ENCODE data around the gene EPS8L1. TPM values are rescaled to one million over a fixed set of nuclear protein-coding genes. Genes with fewer than 3 reads are reported as not detected.
A peak's percentile ranks its signal among the peaks of the same experiment; 100 is the strongest.

The EPS8L1 gene
- total RNA-seq, 1 experiment from 2014 or later: 62.1 TPM

DNA sequence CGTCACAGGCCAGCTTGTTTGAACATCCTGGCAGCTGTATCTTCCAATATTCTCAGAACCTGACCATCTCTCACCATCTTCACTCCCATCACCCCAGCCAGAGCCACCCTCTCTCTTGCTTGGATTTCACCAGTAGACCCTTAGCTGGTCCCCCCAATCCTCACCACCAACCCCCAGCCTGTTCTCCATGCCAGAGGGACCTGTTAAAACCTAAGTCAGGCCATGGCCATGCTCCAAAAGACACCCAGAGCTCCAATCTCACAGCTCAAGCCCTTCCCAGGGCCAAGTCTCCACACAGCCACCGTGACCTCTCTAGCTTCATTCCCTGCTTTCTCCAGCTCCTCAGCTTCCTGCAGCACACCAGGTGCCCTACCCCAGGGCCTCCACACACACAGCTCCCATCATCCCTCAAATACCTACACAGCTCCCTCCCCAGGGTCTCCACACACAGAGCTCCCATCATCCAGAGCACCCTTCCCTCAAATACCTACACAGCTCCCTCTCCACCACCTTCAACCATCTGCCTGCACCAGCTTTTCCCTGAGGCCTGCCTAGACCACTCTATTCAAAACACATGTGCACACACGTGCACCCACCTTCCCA, 13.8 kb downstream of the EPS8L1 start:
- peaks cover 0 to 11% of the 10 kb centered on the region in 2 experiments; a peak in 2 of 4 replicates for H3K36me3 ChIP-seq (ENCODE audit: control insufficient read depth in 1 of 2, insufficient read depth in 2 of 2, low read length in 2 of 2)
- no peaks in the 10 kb centered on the region for H3K27me3 ChIP-seq (ENCODE audit: insufficient read depth, low read length)
- H4K20me1 ChIP-seq (ENCODE audit: insufficient read depth): no peaks in the 10 kb centered on the region
- no peak for ATAC-seq
- H3K9me3 ChIP-seq (ENCODE audit: control insufficient read depth in 1 of 2, insufficient read depth in 1 of 2, low read depth in 1 of 2, low read length in 2 of 2): no peaks in the 10 kb centered on the region
- DNase-seq (ENCODE audit: low read depth, low spot score): no peak
- RAD21 ChIA-PET (ENCODE audit: low non-redundant PET in 1 of 2, low total read pairs in 2 of 2, uncharacterized antibody in 2 of 2, unreplicated experiment in 2 of 2): no interaction called here
- H3K4me3 ChIP-seq (replicated peaks in 1 of 2; ENCODE audit: low read depth in 1 of 2, low read length in 2 of 2): no peak overlapping the region
- TF ChIP-seq ZFX (IDR thresholded peaks at IDR 0.05) (no peak), CEBPB (IDR thresholded peaks at IDR 0.05; ENCODE audit: low read depth) (no peak), EGR1 (IDR thresholded peaks at IDR 0.05; ENCODE audit: low read depth) (no peak), SP1 (IDR thresholded peaks at IDR 0.05; ENCODE audit: low read depth) (no peak), EZH2phosphoT487 (IDR thresholded peaks at IDR 0.05; ENCODE audit: borderline replicate concordance) (no peak), JUND (IDR thresholded peaks at IDR 0.05) (no peak), SIN3A (IDR thresholded peaks at IDR 0.05; ENCODE audit: low read depth) (no peak), EZH2 (IDR thresholded peaks at IDR 0.05) (no peak), RAD21 (IDR thresholded peaks at IDR 0.05; ENCODE audit: low read depth) (no peak), ELF1 (IDR thresholded peaks at IDR 0.05; ENCODE audit: borderline replicate concordance, low read depth) (no peak), ZNF274 (IDR thresholded peaks at IDR 0.05; ENCODE audit: low read depth, low read length) (no peak), YY1 (IDR thresholded peaks at IDR 0.05; ENCODE audit: extremely low read depth, insufficient replicate concordance, low read depth, low read length) (no peak), POLR2AphosphoS5 (IDR thresholded peaks at IDR 0.05; ENCODE audit: low read depth, low read length) (no peak; the same call in 1 of the 2 replicates), FOSL1 (IDR thresholded peaks at IDR 0.05; ENCODE audit: low read depth) (no peak), POLR2A (IDR thresholded peaks at IDR 0.05; ENCODE audit: borderline replicate concordance, extremely low read depth, insufficient read depth, insufficient read length) (no peak)
- TF ChIP-seq, protein P1, sequence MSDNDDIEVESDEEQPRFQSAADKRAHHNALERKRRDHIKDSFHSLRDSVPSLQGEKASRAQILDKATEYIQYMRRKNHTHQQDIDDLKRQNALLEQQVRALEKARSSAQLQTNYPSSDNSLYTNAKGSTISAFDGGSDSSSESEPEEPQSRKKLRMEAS (IDR thresholded peaks at IDR 0.05): no peak
- TF ChIP-seq, protein P2, sequence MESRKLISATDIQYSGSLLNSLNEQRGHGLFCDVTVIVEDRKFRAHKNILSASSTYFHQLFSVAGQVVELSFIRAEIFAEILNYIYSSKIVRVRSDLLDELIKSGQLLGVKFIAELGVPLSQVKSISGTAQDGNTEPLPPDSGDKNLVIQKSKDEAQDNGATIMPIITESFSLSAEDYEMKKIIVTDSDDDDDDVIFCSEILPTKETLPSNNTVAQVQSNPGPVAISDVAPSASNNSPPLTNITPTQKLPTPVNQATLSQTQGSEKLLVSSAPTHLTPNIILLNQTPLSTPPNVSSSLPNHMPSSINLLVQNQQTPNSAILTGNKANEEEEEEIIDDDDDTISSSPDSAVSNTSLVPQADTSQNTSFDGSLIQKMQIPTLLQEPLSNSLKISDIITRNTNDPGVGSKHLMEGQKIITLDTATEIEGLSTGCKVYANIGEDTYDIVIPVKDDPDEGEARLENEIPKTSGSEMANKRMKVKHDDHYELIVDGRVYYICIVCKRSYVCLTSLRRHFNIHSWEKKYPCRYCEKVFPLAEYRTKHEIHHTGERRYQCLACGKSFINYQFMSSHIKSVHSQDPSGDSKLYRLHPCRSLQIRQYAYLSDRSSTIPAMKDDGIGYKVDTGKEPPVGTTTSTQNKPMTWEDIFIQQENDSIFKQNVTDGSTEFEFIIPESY (IDR thresholded peaks at IDR 0.05; ENCODE audit: extremely low read depth, insufficient replicate concordance, low read length): no peak
- H3K4me2 ChIP-seq (ENCODE audit: low read length): no peak overlapping the region
- no TSS peak for BruUV-seq (replicated peaks)
- H3K9ac ChIP-seq (ENCODE audit: low read length): no peak overlapping the region
- H3K4me1 ChIP-seq (ENCODE audit: control insufficient read depth in 1 of 2, insufficient read depth in 2 of 2, low read length in 2 of 2): peaks cover 0 to 3% of the 10 kb centered on the region in 2 experiments; a peak in 1 of 4 replicates
- intact Hi-C loops (cut with micrococcal nuclease): no loop called here
- H3K27ac ChIP-seq (ENCODE audit: low read depth, low read length): peak overlapping the region; percentile 22; the same call in 1 of the 2 replicates
- no peaks in the 10 kb centered on the region for H3K9me2 ChIP-seq (ENCODE audit: insufficient read depth)
- no peak overlapping the region for H2AFZ ChIP-seq (ENCODE audit: low read depth, low read length, poor library complexity, severe bottlenecking)
- H3K79me2 ChIP-seq (ENCODE audit: insufficient read depth, low read length): no peaks in the 10 kb centered on the region
- CTCF ChIA-PET: interaction anchor here (0.9 to 2.1 kb wide), 4 partner anchors 9 to 329 kb away, joined by 3 to 14 read pairs (median 8); no protein-coding TSS in a partner anchor
- POLR2A ChIA-PET: interaction anchor here (0.5 to 1.2 kb wide), 2 partner anchors 28 to 626 kb away, joined by 3 read pairs; partner anchors contain the start of genes LENG9 and PPP1R12C

Data from HCT116 (cell line).